OCI-LY1 (cell line): ENCODE data around the gene SUMO4.

ENCODE experiments used
- EZH2 ChIP-seq: fragments of 200-600 bp; sonication (generic), shearing (Covaris generic); IDR thresholded peaks from 2 replicates; pipeline ENCODE4 v1.8.0; 2017; ENCODE audit warnings: borderline replicate concordance, mixed run types, mild to moderate bottlenecking, antibody characterized with exemption, low read length, moderate library complexity, mixed read lengths
- TF ChIP-seq, protein P1 (sequence below): fragments of 200-600 bp; sonication (generic), shearing (Covaris generic); IDR thresholded peaks from 2 replicates; pipeline ENCODE4 v1.5.1; 2017; ENCODE audit warnings: mild to moderate bottlenecking, antibody characterized with exemption, low read length, moderate library complexity, mixed read lengths

GRCh38 chr6:149446791-149447376, 46.8 kb downstream of the SUMO4 start:
- TF ChIP-seq, protein P1, sequence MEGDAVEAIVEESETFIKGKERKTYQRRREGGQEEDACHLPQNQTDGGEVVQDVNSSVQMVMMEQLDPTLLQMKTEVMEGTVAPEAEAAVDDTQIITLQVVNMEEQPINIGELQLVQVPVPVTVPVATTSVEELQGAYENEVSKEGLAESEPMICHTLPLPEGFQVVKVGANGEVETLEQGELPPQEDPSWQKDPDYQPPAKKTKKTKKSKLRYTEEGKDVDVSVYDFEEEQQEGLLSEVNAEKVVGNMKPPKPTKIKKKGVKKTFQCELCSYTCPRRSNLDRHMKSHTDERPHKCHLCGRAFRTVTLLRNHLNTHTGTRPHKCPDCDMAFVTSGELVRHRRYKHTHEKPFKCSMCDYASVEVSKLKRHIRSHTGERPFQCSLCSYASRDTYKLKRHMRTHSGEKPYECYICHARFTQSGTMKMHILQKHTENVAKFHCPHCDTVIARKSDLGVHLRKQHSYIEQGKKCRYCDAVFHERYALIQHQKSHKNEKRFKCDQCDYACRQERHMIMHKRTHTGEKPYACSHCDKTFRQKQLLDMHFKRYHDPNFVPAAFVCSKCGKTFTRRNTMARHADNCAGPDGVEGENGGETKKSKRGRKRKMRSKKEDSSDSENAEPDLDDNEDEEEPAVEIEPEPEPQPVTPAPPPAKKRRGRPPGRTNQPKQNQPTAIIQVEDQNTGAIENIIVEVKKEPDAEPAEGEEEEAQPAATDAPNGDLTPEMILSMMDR = no peak
- TF ChIP-seq EZH2 = no peak
